HG03175 (cell line): Measurements from ENCODE around the gene GALNT4.
A peak's percentile ranks its signal among the peaks of the same experiment; 100 is the strongest.

ENCODE experiments used
- ATAC-seq: cut with Tn5 transposase; IDR thresholded peaks from one replicate; pipeline ENCODE4 v1.9.1; 2021; ENCODE audit warnings: mild to moderate bottlenecking, moderate library complexity; ENCODE audit not compliant: unreplicated experiment

GALNT4 gene

GRCh38 chr12:89494411-89495231 is 30.0 kb downstream of the GALNT4 start:
- peak; percentile 81 for ATAC-seq

- no peak for ATAC-seq
These were observed 30.8 kb downstream of the GALNT4 start for GRCh38 chr12:89493670-89494302.

GRCh38 chr12:89492883-89493282 is 31.7 kb downstream of the GALNT4 start:
- no peak for ATAC-seq

GRCh38 chr12:89490922-89491321 is 33.7 kb downstream of the GALNT4 start:
- no peak for ATAC-seq

GRCh38 chr12:89486264-89486663 is 38.3 kb downstream of the GALNT4 start:
- no peak for ATAC-seq

DNA sequence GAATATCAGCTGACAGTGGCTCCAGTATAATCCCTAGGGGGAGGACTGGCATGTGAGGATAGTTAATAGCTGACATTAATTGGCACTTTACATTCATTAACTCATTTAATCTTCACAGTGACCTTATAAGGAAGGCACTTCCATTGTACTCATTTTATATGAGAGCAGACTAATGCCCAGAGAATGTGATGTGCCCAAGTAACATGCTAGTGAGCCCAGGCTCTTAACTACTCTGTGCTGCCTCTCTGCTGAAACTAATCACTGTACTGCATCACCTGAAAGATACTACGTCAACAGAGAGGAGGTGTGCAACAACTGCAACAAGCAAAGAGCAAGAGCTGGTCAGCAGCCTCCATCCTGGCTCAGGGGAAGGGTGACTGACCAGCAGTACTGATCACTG is 40.1 kb downstream of the GALNT4 start:
- ATAC-seq = no peak

- no peak for ATAC-seq
These were observed 43.2 kb downstream of the GALNT4 start for GRCh38 chr12:89481213-89481914.

DNA sequence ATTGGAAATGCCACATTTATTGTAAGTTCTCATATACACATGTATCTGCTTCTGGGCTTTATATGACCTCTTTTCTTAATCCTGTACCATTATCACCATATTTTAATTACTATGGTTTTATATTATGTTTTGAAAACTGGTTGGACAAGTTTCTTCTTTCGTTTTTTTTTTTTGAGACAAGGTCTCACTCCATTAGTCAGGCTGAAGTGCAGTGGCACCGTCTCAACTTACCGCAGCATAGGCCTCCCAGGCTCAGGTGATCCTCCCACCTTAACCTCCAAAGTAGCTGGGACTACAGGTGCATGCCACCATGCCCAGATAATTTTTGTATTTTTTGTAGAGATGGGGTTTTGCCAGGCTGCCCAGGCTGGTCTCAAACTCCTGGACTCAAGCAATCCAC is 44.6 kb downstream of the GALNT4 start:
- ATAC-seq = no peak

DNA sequence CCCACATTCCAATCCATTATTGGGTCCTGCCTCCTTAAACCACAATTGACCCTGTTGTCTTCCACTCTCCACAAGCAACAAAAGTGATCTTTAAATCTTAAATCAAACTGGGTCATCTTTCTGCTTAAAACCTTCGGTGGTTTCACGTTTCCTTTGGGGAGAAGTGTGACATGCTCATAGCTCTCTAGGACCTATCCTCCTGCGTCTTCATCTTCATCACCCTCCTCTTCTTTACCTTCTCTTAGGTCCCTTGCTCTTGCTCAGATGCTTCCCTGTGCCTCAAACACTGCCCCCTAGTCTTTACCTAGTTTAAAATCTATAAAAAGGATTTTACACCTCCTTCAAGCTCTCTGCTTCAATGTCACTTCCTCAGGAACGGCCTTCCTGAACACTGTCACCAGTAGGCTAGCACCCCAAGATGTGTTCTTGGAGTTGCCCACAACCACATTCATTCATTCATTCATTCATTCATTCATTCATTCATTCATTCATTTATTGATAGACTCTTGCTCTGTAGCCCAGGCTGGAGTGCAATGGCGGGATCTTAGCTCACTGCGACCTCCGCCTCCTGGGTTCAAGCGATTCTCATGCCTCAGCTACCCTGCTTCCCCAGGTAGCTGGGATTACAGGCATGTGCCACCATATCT is 46.8 kb downstream of the GALNT4 start:
- no peak for ATAC-seq

DNA sequence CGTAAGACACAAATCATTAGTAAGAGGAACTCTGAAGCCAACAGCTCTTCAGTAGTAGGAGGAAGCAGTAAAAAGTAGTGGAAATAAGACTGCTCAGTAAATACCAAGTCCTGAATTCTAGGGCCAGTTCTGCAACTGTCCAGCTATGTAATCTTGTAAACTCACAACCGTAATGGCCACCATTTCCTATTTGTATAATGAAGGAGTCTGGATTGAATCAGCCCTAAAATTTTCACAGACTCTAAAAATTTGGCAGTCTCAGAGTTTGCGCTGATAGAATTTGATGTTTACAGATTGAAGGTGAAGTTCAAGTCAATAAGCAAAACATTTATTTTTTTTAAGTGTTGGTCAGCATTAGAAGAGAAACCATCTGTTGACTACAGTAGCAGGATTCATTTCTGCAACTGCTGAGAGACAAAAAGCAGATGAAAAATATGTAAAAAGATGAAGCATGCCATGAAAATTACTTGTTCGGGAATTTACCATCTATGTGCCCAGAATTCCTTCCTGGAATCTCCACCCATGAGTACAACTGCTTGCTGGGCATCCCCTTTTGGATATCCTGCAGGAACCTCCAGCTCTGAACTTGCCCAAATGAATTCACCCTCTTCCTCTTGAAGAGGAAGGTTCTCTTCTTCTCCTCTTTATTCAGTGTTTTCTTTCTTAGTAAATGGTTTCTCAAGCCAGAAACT is 47.5 kb downstream of the GALNT4 start:
- no peak for ATAC-seq

GRCh38 chr12:89476232-89476631 is 48.4 kb downstream of the GALNT4 start:
- no peak for ATAC-seq

DNA sequence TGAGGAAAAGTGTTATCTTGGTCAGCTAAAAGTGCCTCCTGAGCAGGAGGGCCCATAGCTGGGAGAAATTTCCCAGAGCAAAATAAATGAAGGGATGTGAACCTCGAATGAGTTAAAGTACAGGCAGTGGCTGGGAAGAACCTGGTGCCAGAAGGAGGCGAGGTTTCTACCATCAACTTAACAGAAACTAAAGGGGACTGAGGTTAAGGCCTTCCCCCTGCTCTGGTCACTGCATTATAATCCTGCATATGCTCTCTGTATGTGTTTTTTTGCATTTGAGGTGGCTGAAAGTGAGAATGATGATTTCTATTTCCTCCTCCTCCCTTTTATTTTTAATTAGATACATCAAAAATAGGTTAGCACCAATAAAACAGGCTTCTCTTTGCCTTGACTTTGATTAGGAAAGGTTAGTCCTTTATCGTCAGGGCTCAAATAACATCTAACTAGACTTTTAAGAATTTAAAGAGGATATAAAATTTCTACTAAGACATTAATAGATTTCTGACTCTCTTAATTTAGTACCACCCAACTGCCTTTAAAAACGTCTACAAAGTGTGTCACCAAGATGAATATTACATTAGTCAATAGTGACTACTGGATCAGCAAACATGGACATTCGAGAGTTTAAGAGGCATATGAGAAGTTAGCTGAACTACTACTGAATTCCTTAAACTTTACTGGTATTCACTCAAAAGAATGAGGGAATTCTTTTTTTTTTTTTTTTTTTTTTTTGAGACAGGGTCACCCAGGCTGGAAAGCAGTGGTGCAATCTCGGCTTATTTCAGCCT is 49.2 kb downstream of the GALNT4 start:
- ATAC-seq = no peak

GRCh38 chr12:89474615-89475014 is 50.0 kb downstream of the GALNT4 start:
- no peak for ATAC-seq
